ENCODE data around the gene CKLF.
"Not testable (repeated sequence)": the region's sequence is repeated elsewhere in the genome, so short reads cannot be mapped to it uniquely, and the experiment has no call there.

CKLF gene

GRCh38 chr16:66567270-66567669 lies 14.9 kb downstream of the CKLF start:
- H2BK15ac ChIP-seq (ENCODE audit: low read depth, poor library complexity, severe bottlenecking); H3K9ac ChIP-seq (ENCODE audit: low read length); H3K14ac ChIP-seq (ENCODE audit: low read length in 2 of 2); H2AFZ ChIP-seq (ENCODE audit: low read depth, low read length); H3K4me3 ChIP-seq (ENCODE audit: insufficient read depth in 1 of 2, low read depth in 1 of 2, low read length in 2 of 2); H3K23ac ChIP-seq (ENCODE audit: low read length in 2 of 2); H3K27ac ChIP-seq (ENCODE audit: low read length, poor library complexity, severe bottlenecking); H3K9me3 ChIP-seq (ENCODE audit: control insufficient read depth, low read length); H3K4ac ChIP-seq (ENCODE audit: low read depth in 1 of 2, low read length in 2 of 2); H2BK120ac ChIP-seq (ENCODE audit: low read depth, low read length); DNase-seq; H3K27me3 ChIP-seq (ENCODE audit: control insufficient read depth in 1 of 2, insufficient read depth in 1 of 2, low read length in 2 of 2); H4K8ac ChIP-seq (ENCODE audit: low read length); H3K4me2 ChIP-seq (ENCODE audit: low read length, poor library complexity, severe bottlenecking); H2BK12ac ChIP-seq (ENCODE audit: low read length in 2 of 2); H4K91ac ChIP-seq (ENCODE audit: low read length); H3K4me1 ChIP-seq (ENCODE audit: control insufficient read depth, insufficient read depth, low read depth, low read length); H2BK5ac ChIP-seq (ENCODE audit: low read depth, low read length, poor library complexity, severe bottlenecking); H3K18ac ChIP-seq (ENCODE audit: low read depth in 1 of 2, low read length in 2 of 2); H2AK5ac ChIP-seq (ENCODE audit: low read length, severe bottlenecking): not testable (repeated sequence)
- peaks cover 16 to 37% of the 10 kb centered on the region in 2 experiments for H3K36me3 ChIP-seq (ENCODE audit: control insufficient read depth in 1 of 2, insufficient read depth in 2 of 2, low read depth in 1 of 2, low read length in 2 of 2)
- no CpG with 5 or more reads among the region's 3 CpGs for WGBS
- peaks cover 11% of the 10 kb centered on the region for H3K79me1 ChIP-seq (replicated peaks; ENCODE audit: low read length, poor library complexity, severe bottlenecking)

- Histone ChIP-seq H2BK15ac (ENCODE audit: low read depth, poor library complexity, severe bottlenecking) (no peak overlapping the region), H3K23ac (ENCODE audit: low read length in 2 of 2) (no peak overlapping the region), H3K36me3 (ENCODE audit: control insufficient read depth in 1 of 2, insufficient read depth in 2 of 2, low read depth in 1 of 2, low read length in 2 of 2) (peaks cover 16 to 31% of the 10 kb centered on the region in 2 experiments), H3K27me3 (ENCODE audit: control insufficient read depth in 1 of 2, insufficient read depth in 1 of 2, low read length in 2 of 2) (no peaks in the 10 kb centered on the region), H3K27ac (ENCODE audit: low read length, poor library complexity, severe bottlenecking) (no peak overlapping the region), H3K18ac (ENCODE audit: low read depth in 1 of 2, low read length in 2 of 2) (no peak overlapping the region), H2BK12ac (ENCODE audit: low read length in 2 of 2) (no peak overlapping the region), H3K4ac (ENCODE audit: low read depth in 1 of 2, low read length in 2 of 2) (no peak overlapping the region), H4K8ac (ENCODE audit: low read length) (no peak overlapping the region), H2AFZ (ENCODE audit: low read depth, low read length) (no peak overlapping the region), H2BK120ac (ENCODE audit: low read depth, low read length) (no peak overlapping the region), H3K4me3 (ENCODE audit: insufficient read depth in 1 of 2, low read depth in 1 of 2, low read length in 2 of 2) (no peak overlapping the region), H3K14ac (ENCODE audit: low read length in 2 of 2) (no peak overlapping the region), H3K9me3 (ENCODE audit: control insufficient read depth, low read length) (no peaks in the 10 kb centered on the region), H3K9ac (ENCODE audit: low read length) (no peak overlapping the region), H2AK5ac (ENCODE audit: low read length, severe bottlenecking) (no peak overlapping the region), H3K4me1 (ENCODE audit: control insufficient read depth, insufficient read depth, low read depth, low read length) (peaks cover 6% of the 10 kb centered on the region), H3K79me1 (replicated peaks; ENCODE audit: low read length, poor library complexity, severe bottlenecking) (peaks cover 11% of the 10 kb centered on the region), H3K4me2 (ENCODE audit: low read length, poor library complexity, severe bottlenecking) (no peak overlapping the region), H4K91ac (ENCODE audit: low read length) (no peak overlapping the region), H2BK5ac (ENCODE audit: low read depth, low read length, poor library complexity, severe bottlenecking) (no peak overlapping the region)
- no peak for DNase-seq
- 94% methylated on average over 2 of the region's 2 CpGs for whole genome bisulfite sequencing
Measured at GRCh38 chr16:66568355-66568754, 16.0 kb downstream of the CKLF start.

GRCh38 chr16:66569131-66569530 lies 16.8 kb downstream of the CKLF start:
- Histone ChIP-seq H3K18ac (ENCODE audit: low read depth in 1 of 2, low read length in 2 of 2) (no peak overlapping the region), H3K4ac (ENCODE audit: low read depth in 1 of 2, low read length in 2 of 2) (no peak overlapping the region), H3K14ac (ENCODE audit: low read length in 2 of 2) (no peak overlapping the region), H3K9me3 (ENCODE audit: control insufficient read depth, low read length) (no peaks in the 10 kb centered on the region), H2AK5ac (ENCODE audit: low read length, severe bottlenecking) (no peak overlapping the region), H3K79me1 (replicated peaks; ENCODE audit: low read length, poor library complexity, severe bottlenecking) (peaks cover 11% of the 10 kb centered on the region), H2BK120ac (ENCODE audit: low read depth, low read length) (no peak overlapping the region), H3K23ac (ENCODE audit: low read length in 2 of 2) (no peak overlapping the region), H3K9ac (ENCODE audit: low read length) (peak overlapping the region; percentile 13), H3K4me2 (ENCODE audit: low read length, poor library complexity, severe bottlenecking) (no peak overlapping the region), H3K27ac (ENCODE audit: low read length, poor library complexity, severe bottlenecking) (no peak overlapping the region), H3K4me1 (ENCODE audit: control insufficient read depth, insufficient read depth, low read depth, low read length) (peaks cover 6% of the 10 kb centered on the region), H2BK12ac (ENCODE audit: low read length in 2 of 2) (no peak overlapping the region), H2AFZ (ENCODE audit: low read depth, low read length) (no peak overlapping the region), H3K36me3 (ENCODE audit: control insufficient read depth in 1 of 2, insufficient read depth in 2 of 2, low read depth in 1 of 2, low read length in 2 of 2) (peaks cover 16 to 23% of the 10 kb centered on the region in 2 experiments), H2BK5ac (ENCODE audit: low read depth, low read length, poor library complexity, severe bottlenecking) (no peak overlapping the region), H4K91ac (ENCODE audit: low read length) (no peak overlapping the region), H3K4me3 (ENCODE audit: insufficient read depth in 1 of 2, low read depth in 1 of 2, low read length in 2 of 2) (no peak overlapping the region), H4K8ac (ENCODE audit: low read length) (no peak overlapping the region), H2BK15ac (ENCODE audit: low read depth, poor library complexity, severe bottlenecking) (no peak overlapping the region), H3K27me3 (ENCODE audit: control insufficient read depth in 1 of 2, insufficient read depth in 1 of 2, low read length in 2 of 2) (no peaks in the 10 kb centered on the region)
- DNase-seq = peak; percentile 75
- WGBS = no CpG with 5 or more reads among the region's 1 CpG

GRCh38 chr16:66569827-66570405 lies 17.5 kb downstream of the CKLF start:
- Histone ChIP-seq H3K4ac (ENCODE audit: low read depth in 1 of 2, low read length in 2 of 2) (no peak overlapping the region), H3K14ac (ENCODE audit: low read length in 2 of 2) (no peak overlapping the region), H2BK15ac (ENCODE audit: low read depth, poor library complexity, severe bottlenecking) (no peak overlapping the region), H3K36me3 (ENCODE audit: control insufficient read depth in 1 of 2, insufficient read depth in 2 of 2, low read depth in 1 of 2, low read length in 2 of 2) (peaks cover 13 to 19% of the 10 kb centered on the region in 2 experiments), H3K4me3 (ENCODE audit: insufficient read depth in 1 of 2, low read depth in 1 of 2, low read length in 2 of 2) (peak overlapping the region in 1 of 2 experiments; percentile 26), H3K79me1 (replicated peaks; ENCODE audit: low read length, poor library complexity, severe bottlenecking) (peaks cover 10% of the 10 kb centered on the region), H4K91ac (ENCODE audit: low read length) (no peak overlapping the region), H4K8ac (ENCODE audit: low read length) (no peak overlapping the region), H2BK12ac (ENCODE audit: low read length in 2 of 2) (no peak overlapping the region), H2AFZ (ENCODE audit: low read depth, low read length) (no peak overlapping the region), H3K9me3 (ENCODE audit: control insufficient read depth, low read length) (no peaks in the 10 kb centered on the region), H3K4me1 (ENCODE audit: control insufficient read depth, insufficient read depth, low read depth, low read length) (peaks cover 6% of the 10 kb centered on the region), H2BK120ac (ENCODE audit: low read depth, low read length) (no peak overlapping the region), H3K23ac (ENCODE audit: low read length in 2 of 2) (no peak overlapping the region), H3K4me2 (ENCODE audit: low read length, poor library complexity, severe bottlenecking) (no peak overlapping the region), H2AK5ac (ENCODE audit: low read length, severe bottlenecking) (no peak overlapping the region), H3K9ac (ENCODE audit: low read length) (peak overlapping the region; percentile 28), H3K18ac (ENCODE audit: low read depth in 1 of 2, low read length in 2 of 2) (no peak overlapping the region), H2BK5ac (ENCODE audit: low read depth, low read length, poor library complexity, severe bottlenecking) (no peak overlapping the region), H3K27me3 (ENCODE audit: control insufficient read depth in 1 of 2, insufficient read depth in 1 of 2, low read length in 2 of 2) (no peaks in the 10 kb centered on the region), H3K27ac (ENCODE audit: low read length, poor library complexity, severe bottlenecking) (peak overlapping the region; percentile 21)
- DNase-seq = peak; percentile 76
- 13% methylated on average over 2 of the region's 3 CpGs for WGBS
